H9 (cell line): ENCODE measurements around the gene PSMC1. TPM values are rescaled to one million over a fixed set of nuclear protein-coding genes. Genes with fewer than 3 reads are reported as not detected.

Experiments used
- DNase-seq: peaks from one replicate; pipeline ENCODE4 v3.0.0-alpha.2; 2017
- H2AFZ ChIP-seq: one replicate; pipeline ENCODE4 v1.6.1; 2013; ENCODE audit warnings: mild to moderate bottlenecking, low read length, control low read depth, moderate library complexity
- H2AK5ac ChIP-seq: 2 replicates; pipeline ENCODE4 v1.6.1; 2013; ENCODE audit warnings: low read length, control low read depth, mixed read lengths; ENCODE audit not compliant: insufficient read length
- H2BK120ac ChIP-seq: one replicate; pipeline ENCODE4 v1.6.1; 2013; ENCODE audit warnings: low read depth, mild to moderate bottlenecking, low read length, control low read depth, inconsistent platforms; ENCODE audit not compliant: poor library complexity, severe bottlenecking
- H2BK12ac ChIP-seq: 2 replicates; pipeline ENCODE4 v1.6.1; 2013; ENCODE audit warnings: low read length, control low read depth, mixed read lengths, low read depth; ENCODE audit not compliant: insufficient read length
- H2BK15ac ChIP-seq: 2 replicates; pipeline ENCODE4 v1.6.1; 2013; ENCODE audit warnings: low read depth, low read length, control low read depth
- H2BK20ac ChIP-seq: one replicate; pipeline ENCODE4 v1.6.1; 2013; ENCODE audit warnings: low read depth, mild to moderate bottlenecking, low read length, control low read depth, inconsistent platforms; ENCODE audit not compliant: poor library complexity, severe bottlenecking
- H2BK5ac ChIP-seq: 2 replicates; pipeline ENCODE4 v1.6.1; 2013; ENCODE audit warnings: low read length, control low read depth, mixed read lengths; ENCODE audit not compliant: insufficient read length
- H3K14ac ChIP-seq: 2 replicates; pipeline ENCODE4 v1.6.1; 2013; ENCODE audit warnings: low read length, control low read depth; ENCODE audit not compliant: insufficient read depth
- H3K18ac ChIP-seq: 2 replicates; pipeline ENCODE4 v1.6.1; 2013; ENCODE audit warnings: low read depth, mild to moderate bottlenecking, mixed read lengths, low read length, control low read depth; ENCODE audit not compliant: insufficient read length
- H3K23ac ChIP-seq: 2 replicates; pipeline ENCODE4 v1.6.1; 2013; ENCODE audit warnings: low read length, control low read depth, mixed read lengths, low read depth; ENCODE audit not compliant: insufficient read length
- H3K23me2 ChIP-seq: 2 replicates; pipeline ENCODE4 v1.6.1; 2013; ENCODE audit warnings: low read depth, mild to moderate bottlenecking, mixed read lengths, low read length, control low read depth; ENCODE audit not compliant: insufficient read length, poor library complexity, severe bottlenecking
- H3K27ac ChIP-seq: 2 replicates; pipeline ENCODE4 v1.5.1; 2013; ENCODE audit warnings: low read length, control low read depth, mixed read lengths, low read depth; ENCODE audit not compliant: insufficient read length
- H3K27me3 ChIP-seq: 2 replicates; pipeline ENCODE4 v1.6.1; 2013; ENCODE audit warnings: low read length, control low read depth, inconsistent platforms; ENCODE audit not compliant: insufficient read depth
- H3K4ac ChIP-seq: 2 replicates; pipeline ENCODE4 v1.6.1; 2013; ENCODE audit warnings: low read depth, mild to moderate bottlenecking, control low read depth, inconsistent platforms, low read length, moderate library complexity
- H3K4me1 ChIP-seq: 2 replicates; pipeline ENCODE4 v1.6.1; 2013; ENCODE audit warnings: low read length, control low read depth, inconsistent platforms; ENCODE audit not compliant: insufficient read depth
- H3K4me2 ChIP-seq: 2 replicates; pipeline ENCODE4 v1.6.1; 2013; ENCODE audit warnings: low read length, control low read depth, mixed read lengths; ENCODE audit not compliant: insufficient read length, insufficient read depth
- H3K56ac ChIP-seq: 2 replicates; pipeline ENCODE4 v1.6.1; 2013; ENCODE audit warnings: low read depth, mild to moderate bottlenecking, mixed read lengths, low read length, control low read depth; ENCODE audit not compliant: insufficient read length
- H3K79me1 ChIP-seq: 2 replicates; pipeline ENCODE4 v1.6.1; 2013; ENCODE audit warnings: low read depth, mild to moderate bottlenecking, moderate library complexity, low read length, control low read depth, inconsistent platforms; ENCODE audit not compliant: insufficient read depth, poor library complexity, severe bottlenecking
- H3K79me2 ChIP-seq: 2 replicates; pipeline ENCODE4 v1.6.1; 2013; ENCODE audit warnings: low read length, control low read depth, inconsistent platforms; ENCODE audit not compliant: insufficient read depth
- H3K9ac ChIP-seq: 2 replicates; pipeline ENCODE4 v1.6.1; 2013; ENCODE audit warnings: low read length, control low read depth, mixed read lengths; ENCODE audit not compliant: insufficient read length; ENCODE audit errors: extremely low read depth
- H3K9me3 ChIP-seq: one replicate; pipeline ENCODE4 v1.6.1; 2013; ENCODE audit warnings: low read depth, low read length, inconsistent platforms; ENCODE audit not compliant: control insufficient read depth
- H3T11ph ChIP-seq: one replicate; pipeline ENCODE4 v1.6.1; 2013; ENCODE audit warnings: mild to moderate bottlenecking, low read length, control low read depth, inconsistent platforms
- H4K20me1 ChIP-seq: one replicate; pipeline ENCODE4 v1.6.1; 2013; ENCODE audit not compliant: control insufficient read depth, insufficient read length, insufficient read depth
- H4K5ac ChIP-seq: 2 replicates; pipeline ENCODE4 v1.6.1; 2013; ENCODE audit warnings: low read depth, mild to moderate bottlenecking, mixed read lengths, low read length, control low read depth; ENCODE audit not compliant: insufficient read length
- H4K8ac ChIP-seq: replicated peaks from 2 replicates; pipeline ENCODE4 v1.6.1; 2013; ENCODE audit warnings: low read length, control low read depth, mixed read lengths, low read depth; ENCODE audit not compliant: insufficient read length
- H4K91ac ChIP-seq: 2 replicates; pipeline ENCODE4 v1.6.1; 2013; ENCODE audit warnings: low read depth, mild to moderate bottlenecking, moderate library complexity, mixed read lengths, low read length, control low read depth; ENCODE audit not compliant: insufficient read length
- H3K27ac Mint-ChIP-seq, 3 experiments: 2 replicates in 2 of 3; 3 replicates in 1 of 3; pipeline ENCODE4 v1.8.0; 2020 to 2021; ENCODE audit warnings: mixed read lengths in 3 of 3, mild to moderate bottlenecking in 1 of 3, moderate library complexity in 1 of 3
- H3K27me3 Mint-ChIP-seq: 2 replicates; pipeline ENCODE4 v1.8.0; 2021; ENCODE audit warnings: low read depth, mild to moderate bottlenecking, moderate library complexity, mixed read lengths
- H3K36me3 Mint-ChIP-seq, 3 experiments: 2 replicates in 2 of 3; 3 replicates in 1 of 3; pipeline ENCODE4 v1.8.0; 2020 to 2021; ENCODE audit warnings: low read depth in 3 of 3, mixed read lengths in 3 of 3; ENCODE audit not compliant: insufficient read depth in 1 of 3
- H3K4me1 Mint-ChIP-seq, 2 experiments: 2 replicates each; pipeline ENCODE4 v1.8.0; 2020; ENCODE audit warnings: mixed read lengths in 2 of 2
- H3K4me3 Mint-ChIP-seq, 2 experiments: 2 replicates in 1 of 2; 3 replicates in 1 of 2; pipeline ENCODE4 v1.8.0; 2020 to 2021; ENCODE audit warnings: mild to moderate bottlenecking in 2 of 2, mixed read lengths in 2 of 2, moderate library complexity in 1 of 2
- H3K9me3 Mint-ChIP-seq, 2 experiments: 2 replicates in 1 of 2; 3 replicates in 1 of 2; pipeline ENCODE4 v1.8.0; 2020; ENCODE audit warnings: mild to moderate bottlenecking in 2 of 2, mixed read lengths in 2 of 2, moderate library complexity in 1 of 2
- CTCF ChIP-seq: fragments of 200-600 bp; sonication (generic); conservative IDR thresholded peaks from 3 replicates; pipeline ENCODE4 v1.8.0; 2021; ENCODE audit warnings: antibody characterized with exemption, mild to moderate bottlenecking
- WGBS: extraction: QIAGEN DNeasy Blood & Tissue Kit; methylation state at CpG from one replicate; pipeline ENCODE4 v1.1.7; 2013; ENCODE audit warnings: missing lambda C conversion rate, low lambda C conversion rate, mixed read lengths; ENCODE audit not compliant: insufficient read length; ENCODE audit errors: extremely low coverage; 5-methylcytosine and 5-hydroxymethylcytosine counted together
- total RNA-seq: library from RNA; stranded (reverse); gene quantifications from 2 replicates; pipeline ENCODE4 v1.2.1, GENCODE V29; 2021

Gene PSMC1
- total RNA-seq, 1 experiment from 2014 or later = 113 TPM

DNA sequence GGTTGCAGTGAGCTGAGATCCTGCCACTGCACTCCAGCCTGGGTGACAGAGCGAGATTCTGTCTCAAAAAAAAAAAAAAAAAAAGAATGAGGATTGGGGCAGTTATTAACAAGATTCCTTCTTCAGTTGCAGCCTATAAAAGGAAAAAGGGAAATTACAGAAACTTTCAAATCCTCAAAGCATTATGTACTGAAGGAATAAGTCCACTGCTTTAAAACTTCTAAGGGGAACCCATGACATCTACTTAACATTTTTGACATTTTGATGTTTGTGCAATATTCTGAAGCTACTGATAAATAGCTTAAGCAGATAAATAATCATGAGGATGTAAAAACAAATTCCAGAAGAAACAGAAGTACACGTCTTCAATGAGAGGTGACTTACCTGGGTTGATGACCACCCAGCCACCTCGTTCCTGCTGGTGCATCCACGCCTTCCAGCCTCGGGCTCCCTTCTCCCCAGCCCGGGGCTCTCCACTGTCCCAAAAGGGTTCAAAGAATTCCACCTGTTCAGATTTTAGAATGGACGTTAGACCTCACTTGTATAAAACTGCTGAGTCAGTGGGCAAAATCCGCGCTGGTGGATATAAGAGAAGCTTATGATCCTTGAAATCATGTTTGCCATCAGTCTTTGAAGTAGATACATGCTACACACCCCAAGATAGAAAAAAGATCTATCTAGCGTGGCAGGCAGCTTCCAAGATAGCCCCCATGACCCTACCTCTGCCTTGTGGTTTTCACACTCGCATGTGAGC is 41.7 kb downstream of the PSMC1 start:
- no peaks in the 10 kb centered on the region for H3K27me3 Mint-ChIP-seq
- peaks cover 17 to 18% of the 10 kb centered on the region in 2 experiments for H3K4me1 Mint-ChIP-seq
- Histone ChIP-seq H2BK120ac (no peak overlapping the region), H3T11ph (no peak overlapping the region), H2AK5ac (no peak overlapping the region), H2AFZ (no peak overlapping the region), H3K4me2 (no peak overlapping the region), H3K79me2 (no peaks in the 10 kb centered on the region), H3K23me2 (no peaks in the 10 kb centered on the region), H3K27me3 (no peaks in the 10 kb centered on the region), H4K20me1 (no peaks in the 10 kb centered on the region), H3K14ac (no peak overlapping the region), H2BK20ac (no peak overlapping the region), H3K18ac (no peak overlapping the region), H2BK12ac (no peak overlapping the region), H4K91ac (no peak overlapping the region), H3K4ac (no peak overlapping the region), H3K56ac (no peak overlapping the region), H2BK15ac (no peak overlapping the region), H3K27ac (no peak overlapping the region), H4K8ac (no peak overlapping the region), H3K23ac (no peak overlapping the region), H4K5ac (no peak overlapping the region), H3K9ac (no peak overlapping the region), H3K4me1 (peaks cover 5% of the 10 kb centered on the region; the same call in 1 of the 2 replicates), H3K9me3 (no peaks in the 10 kb centered on the region), H3K79me1 (no peaks in the 10 kb centered on the region), H2BK5ac (no peak overlapping the region)
- H3K9me3 Mint-ChIP-seq = peaks cover 5 to 8% of the 10 kb centered on the region in 2 experiments
- no CpG with 5 or more reads among the region's 11 CpGs for WGBS
- no peak overlapping the region for H3K27ac Mint-ChIP-seq
- H3K36me3 Mint-ChIP-seq = peaks cover 7 to 63% (median 34%) of the 10 kb centered on the region in 3 experiments; a peak in 6 of 7 replicates
- DNase-seq = no peak
- no peak for TF ChIP-seq CTCF
- H3K4me3 Mint-ChIP-seq = no peak overlapping the region
